DND-41 (cell line): ENCODE measurements around the gene NARF.

ENCODE experiments used
- CTCF ChIP-seq: IDR thresholded peaks from 2 replicates; pipeline ENCODE4 v1.5.1; 2012; ENCODE audit warnings: borderline replicate concordance, low read length, moderate library complexity, mild to moderate bottlenecking; ENCODE audit not compliant: poor library complexity, severe bottlenecking; ENCODE audit errors: extremely low read depth
- EZH2 ChIP-seq: IDR thresholded peaks from 3 replicates; pipeline ENCODE4 v1.6.1; 2012; ENCODE audit warnings: borderline replicate concordance, low read depth, mild to moderate bottlenecking, moderate library complexity, low read length, inconsistent platforms; ENCODE audit not compliant: severe bottlenecking

DNA sequence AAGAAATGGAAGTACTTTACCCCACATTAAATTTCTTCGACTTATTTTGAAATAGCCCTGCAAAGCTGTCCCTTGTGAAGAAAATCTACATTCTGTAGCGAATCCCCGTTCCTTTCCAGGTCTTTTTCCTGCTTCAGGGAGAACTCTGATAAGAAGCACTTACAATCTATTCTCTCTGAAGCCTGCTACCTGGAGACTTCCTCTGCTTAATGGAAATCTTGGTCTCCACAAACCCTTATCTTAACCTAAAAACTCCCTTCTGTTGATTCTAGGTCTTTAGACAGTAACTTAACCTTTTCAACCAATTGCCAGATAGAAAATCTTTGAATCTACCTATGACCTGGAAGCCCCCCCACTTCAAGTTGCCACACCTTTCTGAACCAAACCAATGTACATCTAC is 6.4 kb upstream of the NARF start:
- TF ChIP-seq CTCF (no peak), EZH2 (no peak)
